HepG2 (cell line): ENCODE data around the gene ADSL. TPM values are rescaled to one million over a fixed set of nuclear protein-coding genes. Genes with fewer than 3 reads are reported as not detected.
A peak's percentile ranks its signal among the peaks of the same experiment; 100 is the strongest.

Experiments used
- ADNP ChIP-seq: sonication (generic); formaldehyde crosslinking; IDR thresholded peaks from 2 replicates; pipeline ENCODE4 v1.4.0; 2020; ENCODE audit warnings: missing genetic modification reagents
- CBX5 ChIP-seq: sonication (generic); formaldehyde crosslinking; IDR thresholded peaks from 2 replicates; pipeline ENCODE4 v1.4.0; 2020; ENCODE audit warnings: missing genetic modification reagents, borderline replicate concordance
- ELF3 ChIP-seq: IDR thresholded peaks from 2 replicates; pipeline ENCODE4 v1.6.1; 2016; ENCODE audit warnings: missing genetic modification reagents, missing compliant biosample characterization
- HNF4A ChIP-seq: sonication (generic); formaldehyde crosslinking; IDR thresholded peaks from 2 replicates; pipeline ENCODE4 v1.4.0; 2020; ENCODE audit warnings: missing genetic modification reagents
- HOXA5 ChIP-seq: sonication (generic); formaldehyde crosslinking; IDR thresholded peaks from 2 replicates; pipeline ENCODE4 v1.4.0; 2020; ENCODE audit warnings: missing genetic modification reagents
- MAFG ChIP-seq: sonication (generic); formaldehyde crosslinking; IDR thresholded peaks from 2 replicates; pipeline ENCODE4 v1.5.1; 2020; ENCODE audit warnings: mild to moderate bottlenecking, missing genetic modification reagents
- MTF2 ChIP-seq: sonication (generic); formaldehyde crosslinking; IDR thresholded peaks from 2 replicates; pipeline ENCODE4 v1.5.0; 2020; ENCODE audit warnings: missing genetic modification reagents, borderline replicate concordance
- PAX8 ChIP-seq: sonication (generic); formaldehyde crosslinking; IDR thresholded peaks from 2 replicates; pipeline ENCODE4 v1.8.0; 2022; ENCODE audit warnings: mild to moderate bottlenecking, missing genetic modification reagents, borderline replicate concordance
- SP1 ChIP-seq, 2 experiments: fragments of 450-650 bp in 1 of 2; sonication (generic) in 1 of 2; formaldehyde crosslinking in 1 of 2; IDR thresholded peaks; 2 replicates each; pipeline versions ENCODE4 v1.4.0 to v1.6.1; 2016 to 2020; ENCODE audit warnings: missing genetic modification reagents in 1 of 2
- U2AF1 ChIP-seq: fragments of 200-400 bp; formaldehyde crosslinking; optimal IDR thresholded peaks from 2 replicates; pipeline ENCODE3; 2017; ENCODE audit warnings: mild to moderate bottlenecking, low read depth, low read length
- YEATS2 ChIP-seq: sonication (generic); formaldehyde crosslinking; IDR thresholded peaks from 2 replicates; pipeline ENCODE4 v1.4.0; 2020; ENCODE audit warnings: missing genetic modification reagents, borderline replicate concordance
- ZBTB7A ChIP-seq: sonication (generic); formaldehyde crosslinking; IDR thresholded peaks from 2 replicates; pipeline ENCODE4 v1.8.0; 2022; ENCODE audit warnings: mild to moderate bottlenecking, missing genetic modification reagents
- ZFX ChIP-seq: sonication (generic); formaldehyde crosslinking; IDR thresholded peaks from 2 replicates; pipeline ENCODE4 v1.4.0; 2020; ENCODE audit warnings: mild to moderate bottlenecking, low read depth, missing genetic modification reagents, moderate library complexity
- ZNF138 ChIP-seq: sonication (generic); formaldehyde crosslinking; IDR thresholded peaks from 2 replicates; pipeline ENCODE4 v1.5.0; 2020; ENCODE audit warnings: mild to moderate bottlenecking, low read depth, missing genetic modification reagents
- ZNF143 ChIP-seq: sonication (generic); formaldehyde crosslinking; IDR thresholded peaks from 2 replicates; pipeline ENCODE4 v1.4.0; 2020; ENCODE audit warnings: missing genetic modification reagents
- ZNF383 ChIP-seq: sonication (generic); formaldehyde crosslinking; IDR thresholded peaks from 2 replicates; pipeline ENCODE4 v1.4.0; 2020; ENCODE audit warnings: missing genetic modification reagents, mild to moderate bottlenecking, borderline replicate concordance
- ZNF546 ChIP-seq: sonication (generic); formaldehyde crosslinking; conservative IDR thresholded peaks from 2 replicates; pipeline ENCODE4 v1.8.1; 2023; ENCODE audit warnings: mild to moderate bottlenecking, missing genetic modification reagents
- ZNF569 ChIP-seq: sonication (generic); formaldehyde crosslinking; IDR thresholded peaks from 2 replicates; pipeline ENCODE4 v1.5.0; 2020; ENCODE audit warnings: mild to moderate bottlenecking, missing genetic modification reagents, moderate library complexity, borderline replicate concordance
- ZNF609 ChIP-seq: sonication (generic); formaldehyde crosslinking; IDR thresholded peaks from 2 replicates; pipeline ENCODE4 v1.4.0; 2020; ENCODE audit warnings: mild to moderate bottlenecking, missing genetic modification reagents, borderline replicate concordance
- ZSCAN20 ChIP-seq: sonication (generic); formaldehyde crosslinking; IDR thresholded peaks from 2 replicates; pipeline ENCODE4 v1.4.0; 2020; ENCODE audit warnings: missing genetic modification reagents, mild to moderate bottlenecking, borderline replicate concordance
- ZSCAN30 ChIP-seq: sonication (generic); formaldehyde crosslinking; IDR thresholded peaks from 2 replicates; pipeline ENCODE4 v1.5.0; 2020; ENCODE audit warnings: mild to moderate bottlenecking, missing genetic modification reagents
- polyA plus RNA-seq, 8 experiments: library from polyadenylated mRNA; depleted of rRNA in 3 of 8; stranded (reverse) in 7 of 8; unstranded in 1 of 8; fragments of >200 nt; fragmentation: Illumina TruSeq in 4 of 8; extraction: Trizol in 4 of 8; gene quantifications; 2 replicates each; pipeline versions ENCODE4 v1.2.1 to v1.2.3, GENCODE V29; 2011 to 2016; ENCODE audit warnings: low read depth in 4 of 8, missing spikeins in 1 of 8, mixed read lengths in 1 of 8; ENCODE audit not compliant: insufficient read depth in 1 of 8
- total RNA-seq, 5 experiments: library from RNA; depleted of rRNA; stranded (reverse); fragments of >200 nt; fragmentation: Illumina TruSeq; extraction: Trizol; gene quantifications; 2 replicates each; pipeline ENCODE4 v1.2.3, GENCODE V29; 2016; ENCODE audit warnings: low read depth in 1 of 5
- TF ChIP-seq, protein P1 (sequence below): sonication (generic); formaldehyde crosslinking; IDR thresholded peaks from 2 replicates; pipeline ENCODE4 v1.9.0; 2021; ENCODE audit warnings: missing genetic modification reagents, borderline replicate concordance
- TF ChIP-seq, protein P2 (sequence below): sonication (generic); formaldehyde crosslinking; IDR thresholded peaks from 2 replicates; pipeline ENCODE4 v1.4.0; 2020; ENCODE audit warnings: missing genetic modification reagents, low read depth, mild to moderate bottlenecking, borderline replicate concordance

Gene ADSL
- total and polyA plus RNA-seq, 2 of the 13 experiments (the other 11 are each of a cell fraction or from before 2014, with no cell fraction given), result 123 to 174 TPM

DNA sequence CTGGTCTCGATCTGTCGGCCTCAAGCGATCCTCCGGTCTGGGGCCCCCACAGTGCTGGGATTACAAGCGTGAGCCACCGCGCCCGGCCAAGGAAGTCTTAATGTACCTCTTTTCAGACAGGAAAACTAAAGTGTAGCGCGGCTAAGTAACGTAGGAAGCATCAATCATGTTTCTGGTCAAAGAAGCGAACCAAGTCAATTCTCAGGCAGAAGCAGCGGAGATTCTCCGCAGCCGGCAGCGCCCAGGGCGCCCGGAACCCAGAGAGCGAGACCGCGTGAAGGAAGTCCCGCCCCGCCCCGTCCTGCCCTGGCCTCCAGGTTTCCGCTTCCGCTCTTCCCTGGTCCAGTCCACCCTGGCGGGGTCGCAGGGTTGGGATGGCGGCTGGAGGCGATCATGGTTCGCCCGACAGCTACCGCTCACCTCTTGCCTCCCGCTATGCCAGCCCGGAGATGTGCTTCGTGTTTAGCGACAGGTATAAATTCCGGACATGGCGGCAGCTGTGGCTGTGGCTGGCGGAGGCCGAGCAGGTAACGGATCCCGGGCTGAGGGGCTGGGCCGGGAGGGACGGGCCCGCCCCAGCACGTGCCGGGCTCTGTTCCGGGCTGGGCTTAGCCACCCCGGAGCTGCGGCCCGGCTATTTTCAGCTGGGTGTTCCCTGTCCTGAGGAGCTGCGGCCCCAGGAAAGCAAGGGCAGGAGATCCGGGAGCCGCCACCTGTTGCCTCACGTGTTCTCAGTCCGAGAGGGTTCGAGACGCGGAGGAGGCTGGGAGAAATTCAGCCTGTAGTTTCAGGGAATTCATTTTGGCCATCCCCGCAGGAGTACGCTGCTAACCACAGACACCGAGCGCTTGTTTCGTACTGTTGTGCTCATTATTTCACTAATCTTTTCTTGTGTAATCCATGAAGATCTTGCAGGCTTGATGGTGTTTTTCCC, at the start of gene ADSL (continued):
- TF ChIP-seq ZBTB7A (no peak; the same call in 1 of the 2 replicates), ZNF569 (no peak), ZNF383 (CRISPR knock-in tag) (no peak), HNF4A (CRISPR knock-in tag) (peak; percentile 45), ZFX (CRISPR knock-in tag) (peak; percentile 98), ZSCAN30 (CRISPR knock-in tag) (no peak), ELF3 (peak; percentile 96), MTF2 (no peak), MAFG (CRISPR knock-in tag) (no peak), U2AF1 (no peak), ZNF609 (CRISPR knock-in tag) (peak; percentile 70), ZNF546 (CRISPR knock-in tag) (peak; percentile 97), ZNF143 (peak; percentile 62), YEATS2 (CRISPR knock-in tag) (peak; percentile 98), CBX5 (CRISPR knock-in tag) (peak; percentile 81; the same call in 1 of the 2 replicates), ZNF138 (0 out of 2 replicates have a peak, but pooled peaks have one; percentile 64), ZSCAN20 (CRISPR knock-in tag) (no peak), HOXA5 (CRISPR knock-in tag) (peak; percentile 90), SP1 (IDR thresholded peaks at IDR 0.05) (no peak), SP1 (CRISPR knock-in tag; IDR thresholded peaks at IDR 0.05) (peak; percentile 70), ADNP (no peak), PAX8 (CRISPR knock-in tag) (peak; percentile 79; the same call in 1 of the 2 replicates)
- TF ChIP-seq, protein P1, sequence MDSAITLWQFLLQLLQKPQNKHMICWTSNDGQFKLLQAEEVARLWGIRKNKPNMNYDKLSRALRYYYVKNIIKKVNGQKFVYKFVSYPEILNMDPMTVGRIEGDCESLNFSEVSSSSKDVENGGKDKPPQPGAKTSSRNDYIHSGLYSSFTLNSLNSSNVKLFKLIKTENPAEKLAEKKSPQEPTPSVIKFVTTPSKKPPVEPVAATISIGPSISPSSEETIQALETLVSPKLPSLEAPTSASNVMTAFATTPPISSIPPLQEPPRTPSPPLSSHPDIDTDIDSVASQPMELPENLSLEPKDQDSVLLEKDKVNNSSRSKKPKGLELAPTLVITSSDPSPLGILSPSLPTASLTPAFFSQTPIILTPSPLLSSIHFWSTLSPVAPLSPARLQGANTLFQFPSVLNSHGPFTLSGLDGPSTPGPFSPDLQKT (CRISPR knock-in tag), result no peak
- TF ChIP-seq, protein P2, sequence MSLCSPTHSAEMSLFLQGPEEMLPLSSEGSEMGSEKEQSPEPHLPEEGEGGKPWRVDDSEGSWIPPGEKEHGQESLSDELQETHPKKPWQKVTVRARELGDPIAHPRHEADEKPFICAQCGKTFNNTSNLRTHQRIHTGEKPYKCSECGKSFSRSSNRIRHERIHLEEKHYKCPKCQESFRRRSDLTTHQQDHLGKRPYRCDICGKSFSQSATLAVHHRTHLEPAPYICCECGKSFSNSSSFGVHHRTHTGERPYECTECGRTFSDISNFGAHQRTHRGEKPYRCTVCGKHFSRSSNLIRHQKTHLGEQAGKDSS, result peak; percentile 97
